K562 (cell line): ENCODE data around the gene MYLK2. TPM values are rescaled to one million over a fixed set of nuclear protein-coding genes. Genes with fewer than 3 reads are reported as not detected.

ENCODE experiments used
- ATAC-seq: fragments of 200-7000 bp; cut with Tn5 transposase; 3 replicates; pipeline ENCODE4 v1.9.1; 2020; ENCODE audit warnings: moderate library complexity
- BruUV-seq: library from RNA; stranded (reverse); fragments of 400-500 nt; replicated peaks from 2 replicates; lab custom pipeline; 2021; lab: Mats Ljungman, UMichigan
- CTCF ChIA-PET: fragments of 300-600 bp; formaldehyde crosslinking; extraction: SDS; loops from one replicate; lab custom pipeline; 2021; ENCODE audit warnings: low intra/inter-chr PET ratio; lab: Yijun Ruan, JAX
- POLR2A ChIA-PET: fragments of 300-600, 350-650 bp; sonication (Branson Sonifier 250); formaldehyde crosslinking; extraction: SDS; loops from one replicate; lab custom pipeline; 2021; ENCODE audit warnings: antibody characterized with exemption, inconsistent platforms; lab: Yijun Ruan, JAX
- DNase-seq, 4 experiments: peaks; one replicate each; pipeline versions ENCODE4 v3.0.0 to v3.0.0-alpha.2; 2011 to 2018; ENCODE audit warnings: low spot score in 3 of 4, mixed read lengths in 3 of 4; ENCODE audit errors: extremely low read depth in 1 of 4
- FAIRE-seq: peaks from 2 replicates; lab custom pipeline; 2011; peaks lifted over from hg19 to GRCh38; lab: Jason Lieb, UNC
- H2AFZ ChIP-seq: 2 replicates; pipeline ENCODE4 v1.6.0; 2011; ENCODE audit warnings: low read depth, low read length, control low read depth, inconsistent platforms
- H3K27ac ChIP-seq: fragments of 200-600 bp; 3 replicates; pipeline ENCODE4 v1.8.0; 2011; ENCODE audit warnings: low read depth, mild to moderate bottlenecking, control low read depth, inconsistent platforms, low read length, moderate library complexity, mixed read lengths; ENCODE audit errors: extremely low read depth
- H3K27me3 ChIP-seq, 2 experiments: fragments of 300-600 bp in 1 of 2; 2 replicates in 1 of 2; 3 replicates in 1 of 2; pipeline versions ENCODE4 v1.6.0 to v1.8.0; 2011; ENCODE audit warnings: inconsistent platforms in 2 of 2, low read length in 2 of 2, mild to moderate bottlenecking in 1 of 2, mixed read lengths in 1 of 2, moderate library complexity in 1 of 2; ENCODE audit not compliant: control insufficient read depth in 2 of 2, insufficient read depth in 2 of 2
- H3K36me3 ChIP-seq: fragments of 300-600 bp; 3 replicates; pipeline ENCODE4 v1.8.0; 2011; ENCODE audit warnings: mild to moderate bottlenecking, low read length, inconsistent platforms; ENCODE audit not compliant: control insufficient read depth, insufficient read depth
- H3K4me1 ChIP-seq, 2 experiments: fragments of 200-600 bp in 1 of 2; replicated peaks in 1 of 2; 2 replicates in 1 of 2; 3 replicates in 1 of 2; pipeline versions ENCODE4 v1.5.1 to v1.8.0; 2011; ENCODE audit warnings: inconsistent platforms in 2 of 2, low read length in 2 of 2, mild to moderate bottlenecking in 1 of 2, mixed read lengths in 1 of 2, moderate library complexity in 1 of 2; ENCODE audit not compliant: control insufficient read depth in 2 of 2, insufficient read depth in 2 of 2
- H3K4me2 ChIP-seq: 2 replicates; pipeline ENCODE4 v1.6.1; 2011; ENCODE audit warnings: low read length, control low read depth, inconsistent platforms, mixed read lengths; ENCODE audit not compliant: insufficient read depth
- H3K4me3 ChIP-seq: fragments of 200-600 bp; sonication (generic), shearing (Covaris generic); 2 replicates; pipeline ENCODE4 v1.5.1; 2016; ENCODE audit warnings: control low read depth, inconsistent platforms
- H3K79me2 ChIP-seq: fragments of 200-600 bp; 3 replicates; pipeline ENCODE4 v1.8.0; 2011; ENCODE audit warnings: low read length, inconsistent platforms; ENCODE audit not compliant: control insufficient read depth, insufficient read depth
- H3K9ac ChIP-seq, 2 experiments: 2 replicates each; pipeline versions ENCODE4 v1.6.0 to v1.6.1; 2011; ENCODE audit warnings: low read depth in 2 of 2, low read length in 2 of 2, control low read depth in 1 of 2, inconsistent platforms in 1 of 2, mild to moderate bottlenecking in 1 of 2, mixed read lengths in 1 of 2; ENCODE audit not compliant: insufficient read depth in 1 of 2
- H3K9me1 ChIP-seq: one replicate; pipeline ENCODE4 v1.6.0; 2011; ENCODE audit warnings: inconsistent platforms, mild to moderate bottlenecking, low read length, moderate library complexity; ENCODE audit not compliant: control insufficient read depth, insufficient read depth
- H3K9me3 ChIP-seq: replicated peaks from 2 replicates; pipeline ENCODE4 v1.5.1; 2011; ENCODE audit warnings: low read depth, low read length, inconsistent platforms; ENCODE audit not compliant: control insufficient read depth, insufficient read depth
- H4K20me1 ChIP-seq: replicated peaks from 2 replicates; pipeline ENCODE4 v1.6.1; 2011; ENCODE audit warnings: low read length, inconsistent platforms, mixed read lengths; ENCODE audit not compliant: control insufficient read depth, insufficient read depth
- ETV1 ChIP-seq: fragments of 450-650 bp; conservative IDR thresholded peaks from 2 replicates; pipeline ENCODE4 v1.6.1; 2016; ENCODE audit warnings: missing genetic modification characterization, control low read depth, low read depth, missing compliant biosample characterization
- GTF2A2 ChIP-seq: IDR thresholded peaks from 2 replicates; pipeline ENCODE4 v1.6.1; 2016; ENCODE audit warnings: mild to moderate bottlenecking, missing genetic modification characterization, missing compliant biosample characterization
- IRF2 ChIP-seq: sonication (generic); formaldehyde crosslinking; IDR thresholded peaks from 2 replicates; pipeline ENCODE4 v1.8.1; 2022; ENCODE audit warnings: mild to moderate bottlenecking, missing genetic modification reagents
- KAT8 ChIP-seq: fragments of 450-650 bp; IDR thresholded peaks from 2 replicates; pipeline ENCODE4 v1.6.1; 2016; ENCODE audit warnings: low read depth, mild to moderate bottlenecking
- LEF1 ChIP-seq: fragments of 450-650 bp; IDR thresholded peaks from 2 replicates; pipeline ENCODE4 v1.6.1; 2016; ENCODE audit warnings: mild to moderate bottlenecking
- NBN ChIP-seq: fragments of 450-650 bp; IDR thresholded peaks from 2 replicates; pipeline ENCODE4 v1.6.1; 2016; ENCODE audit warnings: low read depth, mild to moderate bottlenecking
- NCOA4 ChIP-seq: fragments of 450-650 bp; IDR thresholded peaks from 2 replicates; pipeline ENCODE4 v1.6.1; 2018; ENCODE audit warnings: mild to moderate bottlenecking; ENCODE audit not compliant: partially characterized antibody
- RBFOX2 ChIP-seq: fragments of 200-400 bp; formaldehyde crosslinking; IDR thresholded peaks from 2 replicates; pipeline ENCODE4 v1.6.1; 2017; ENCODE audit warnings: low read depth, mild to moderate bottlenecking, low read length, moderate library complexity
- TAF7 ChIP-seq: fragments of 450-650 bp; IDR thresholded peaks from 2 replicates; pipeline ENCODE4 v1.6.1; 2016; ENCODE audit warnings: missing genetic modification characterization, missing compliant biosample characterization
- XRCC4 ChIP-seq: IDR thresholded peaks from one replicate; pipeline ENCODE4 v1.6.1; 2011; ENCODE audit not compliant: insufficient read depth, insufficient read length; ENCODE audit errors: extremely low read depth
- ZNF263 ChIP-seq: sonication (generic); formaldehyde crosslinking; IDR thresholded peaks from 2 replicates; pipeline ENCODE4 v1.8.0; 2022; ENCODE audit warnings: mild to moderate bottlenecking, missing genetic modification reagents, borderline replicate concordance
- ZNF668 ChIP-seq: fragments of 250-450 bp; sonication (Bioruptor Pico); IDR thresholded peaks from 2 replicates; pipeline ENCODE4 v1.8.0; 2022; ENCODE audit warnings: mild to moderate bottlenecking, inconsistent platforms
- ZNF780A ChIP-seq: fragments of 250-450 bp; sonication (Bioruptor Pico); IDR thresholded peaks from 2 replicates; pipeline ENCODE4 v1.5.0; 2021; ENCODE audit warnings: mild to moderate bottlenecking
- WGBS: fragments of 100-300 bp; shearing (Covaris generic); methylation state at CpG from one replicate; pipeline ENCODE4 v1.1.6; 2016; ENCODE audit warnings: low coverage, mixed read lengths; ENCODE audit not compliant: insufficient coverage; ENCODE audit errors: missing lambda C conversion rate; 5-methylcytosine and 5-hydroxymethylcytosine counted together
- in situ Hi-C: fragments of 300-500 bp; cut with MboI; formaldehyde crosslinking; loops from 4 replicates; pipeline ENCODE4 v1.15.0; 2018; ENCODE audit warnings: inconsistent platforms, mixed read lengths
- intact Hi-C: fragments of 100-400 bp; cut with micrococcal nuclease; formaldehyde crosslinking; loops from 2 replicates; pipeline ENCODE4 v1.14.2; 2022
- polyA plus RNA-seq, 8 experiments: library from polyadenylated mRNA; depleted of rRNA in 4 of 8; stranded (reverse) in 5 of 8; unstranded in 3 of 8; fragments of >200 nt; fragmentation: Nextera tagmentation in 2 of 8; fragmentation: Illumina TruSeq in 1 of 8; extraction: Ambion mirVana in 2 of 8; extraction: Trizol in 1 of 8; gene quantifications; 2 replicates each; pipeline versions ENCODE4 v1.2.1 to v1.2.3, GENCODE V29; 2011 to 2014; ENCODE audit warnings: inconsistent platforms in 1 of 8, missing spikeins in 1 of 8
- total RNA-seq, 7 experiments: library from RNA; depleted of rRNA in 6 of 7; stranded (reverse); fragments of >200 nt in 6 of 7; fragmentation: Illumina TruSeq in 2 of 7; extraction: Trizol in 2 of 7; gene quantifications; 2 replicates each; pipeline versions ENCODE4 v1.2.1 to v1.2.3, GENCODE V29; 2011 to 2021; ENCODE audit warnings: low replicate concordance in 1 of 7
- TF ChIP-seq, protein P1 (sequence below): fragments of 450-650 bp; IDR thresholded peaks from 2 replicates; pipeline ENCODE4 v1.6.1; 2016; ENCODE audit warnings: missing biosample characterization, missing genetic modification characterization

MYLK2 gene
- total and polyA plus RNA-seq, 9 of the 15 experiments (the other 6 are each of a cell fraction or from before 2014, with no cell fraction given): 0.07 to 0.53 (median 0.18) TPM; not detected in 2

DNA sequence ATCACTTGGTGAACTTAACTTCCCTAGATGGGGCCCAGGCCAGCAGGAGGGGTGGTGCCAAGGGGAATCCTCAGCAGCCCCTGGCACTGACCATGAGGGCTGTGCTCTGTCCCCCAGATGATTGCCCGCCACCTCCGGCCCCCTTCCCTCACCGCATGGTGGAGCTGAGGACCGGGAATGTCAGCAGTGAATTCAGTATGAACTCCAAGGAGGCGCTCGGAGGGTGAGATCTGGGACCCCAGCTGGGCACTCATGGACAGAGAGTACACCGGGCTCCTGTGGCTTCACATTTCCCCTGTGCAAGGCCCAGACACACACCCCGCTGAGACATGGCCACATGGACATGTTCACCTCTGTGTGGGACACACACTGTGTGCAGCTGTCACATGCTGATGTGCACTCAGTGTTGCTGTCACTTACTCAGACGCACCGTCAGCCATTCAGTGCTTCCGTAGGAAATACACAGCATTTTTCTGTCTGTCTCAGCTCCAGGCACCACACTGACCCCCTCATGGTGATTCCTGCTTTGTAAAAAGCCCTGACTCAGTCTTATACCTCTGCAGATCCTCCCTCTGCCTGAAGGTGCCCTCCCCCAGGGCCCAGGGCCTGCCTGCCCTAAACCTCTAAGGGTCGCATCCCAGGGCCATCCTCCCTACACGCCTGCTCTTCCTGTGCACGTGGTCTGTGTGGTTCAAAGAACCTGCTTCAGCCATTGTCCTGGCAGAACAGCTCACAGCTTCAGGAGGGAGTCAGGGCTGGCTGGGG is 4.4 kb downstream of the MYLK2 start:
- FAIRE-seq: peak; percentile 32
- CTCF ChIA-PET: interaction anchor here (0.6 to 2.5 kb wide), 6 partner anchors 21 to 271 kb away, joined by 3 to 18 read pairs (median 4); partner anchors contain the start of genes FOXS1 and PDRG1
- Histone ChIP-seq H3K9me1 (no peaks in the 10 kb centered on the region), H3K9me3 (no peaks in the 10 kb centered on the region), H3K27me3 (peaks cover 11 to 16% of the 10 kb centered on the region in 2 experiments; a peak in 3 of 5 replicates), H3K4me3 (no peak overlapping the region), H3K79me2 (no peaks in the 10 kb centered on the region), H3K9ac (no peak overlapping the region), H2AFZ (no peak overlapping the region), H3K4me2 (no peak overlapping the region), H3K36me3 (no peaks in the 10 kb centered on the region), H3K4me1 (peaks cover 0 to 10% of the 10 kb centered on the region in 2 experiments; a peak in 3 of 5 replicates), H4K20me1 (peaks cover 7% of the 10 kb centered on the region; the same call in 1 of the 2 replicates), H3K27ac (no peak overlapping the region)
- 34% methylated on average over 14 of the region's 14 CpGs for WGBS
- TF ChIP-seq ZNF263 (CRISPR knock-in tag) (peak; percentile 27; the same call in 1 of the 2 replicates), ZNF780A (CRISPR knock-in tag) (no peak)
- ATAC-seq: no peak; the same call in 2 of the 3 replicates
- POLR2A ChIA-PET: no interaction called here
- no peak for DNase-seq
- in situ Hi-C loops: no loop called here
- intact Hi-C loops: loop anchor here (2.0 to 10.0 kb wide), 3 partner anchors 211 to 831 kb away; no protein-coding TSS in a partner anchor
- BruUV-seq: no TSS peak

DNA sequence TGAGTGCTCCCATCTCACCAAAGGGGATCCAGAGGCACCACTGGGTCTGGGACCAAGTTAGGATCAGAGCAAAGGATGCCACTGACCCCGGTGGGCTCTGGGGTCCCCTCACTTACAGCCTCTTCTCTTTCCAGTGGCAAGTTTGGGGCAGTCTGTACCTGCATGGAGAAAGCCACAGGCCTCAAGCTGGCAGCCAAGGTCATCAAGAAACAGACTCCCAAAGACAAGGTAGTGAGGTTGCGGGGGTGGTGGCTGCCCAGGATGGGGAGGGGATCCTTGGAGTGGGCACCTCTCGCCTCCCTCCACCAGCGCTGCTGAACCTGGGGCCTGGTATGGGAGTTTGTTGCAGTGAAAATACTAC is 4.9 kb downstream of the MYLK2 start:
- intact Hi-C loops: loop anchor here (10.0 kb wide), 2 partner anchors 211 to 831 kb away; no protein-coding TSS in a partner anchor
- TF ChIP-seq KAT8: no peak
- TF ChIP-seq IRF2: no peak
- no peak for TF ChIP-seq XRCC4
- TF ChIP-seq ZNF668 (CRISPR knock-in tag): no peak
- no peak for TF ChIP-seq GTF2A2 (tag)
- no peak for TF ChIP-seq RBFOX2
- no peak for TF ChIP-seq TAF7 (tag)
- no peak for TF ChIP-seq NCOA4
- TF ChIP-seq, protein P1, sequence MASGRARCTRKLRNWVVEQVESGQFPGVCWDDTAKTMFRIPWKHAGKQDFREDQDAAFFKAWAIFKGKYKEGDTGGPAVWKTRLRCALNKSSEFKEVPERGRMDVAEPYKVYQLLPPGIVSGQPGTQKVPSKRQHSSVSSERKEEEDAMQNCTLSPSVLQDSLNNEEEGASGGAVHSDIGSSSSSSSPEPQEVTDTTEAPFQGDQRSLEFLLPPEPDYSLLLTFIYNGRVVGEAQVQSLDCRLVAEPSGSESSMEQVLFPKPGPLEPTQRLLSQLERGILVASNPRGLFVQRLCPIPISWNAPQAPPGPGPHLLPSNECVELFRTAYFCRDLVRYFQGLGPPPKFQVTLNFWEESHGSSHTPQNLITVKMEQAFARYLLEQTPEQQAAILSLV: no peak
- no peak for TF ChIP-seq LEF1
- TF ChIP-seq ETV1 (tag): no peak
- no peak for TF ChIP-seq NBN

More for the DNA sequence above, 4.9 kb downstream of the MYLK2 start:
- Histone ChIP-seq H3K4me2 (no peak overlapping the region), H3K4me1 (peaks cover 0 to 10% of the 10 kb centered on the region in 2 experiments; a peak in 3 of 5 replicates), H3K9me3 (no peaks in the 10 kb centered on the region), H3K27ac (no peak overlapping the region), H3K9me1 (no peaks in the 10 kb centered on the region), H4K20me1 (peaks cover 7% of the 10 kb centered on the region; the same call in 1 of the 2 replicates), H3K4me3 (no peak overlapping the region), H3K9ac (no peak overlapping the region), H3K36me3 (no peaks in the 10 kb centered on the region), H3K27me3 (peaks cover 11 to 16% of the 10 kb centered on the region in 2 experiments; a peak in 3 of 5 replicates), H3K79me2 (no peaks in the 10 kb centered on the region), H2AFZ (no peak overlapping the region)
- no peak for FAIRE-seq
- in situ Hi-C loops: no loop called here
- no peak for DNase-seq
- no peak for ATAC-seq
- WGBS: 52% methylated on average over 4 of the region's 4 CpGs
- ChIA-PET CTCF (interaction anchor here (1.1 to 2.5 kb wide), 2 partner anchors 23 to 271 kb away, joined by 3 to 18 read pairs; no protein-coding TSS in a partner anchor), POLR2A (interaction anchor here (0.6 kb wide), 2 partner anchors 16 to 248 kb away, joined by 3 to 5 read pairs; no protein-coding TSS in a partner anchor)
- no TSS peak for BruUV-seq
